SK-N-SH treated with all-trans-retinoic acid at 6 μM for 48 hours (cell line): ENCODE data around the gene CHMP6.

Experiments used
- ATAC-seq: fragments of 200-7000 bp; cut with Tn5 transposase; 3 replicates; pipeline ENCODE4 v1.9.1; 2020; ENCODE audit warnings: mild to moderate bottlenecking, moderate library complexity
- ARNTL ChIP-seq: fragments of 450-650 bp; formaldehyde crosslinking; IDR thresholded peaks from 2 replicates; pipeline ENCODE4 v1.5.0; 2020; ENCODE audit warnings: low read depth, mild to moderate bottlenecking, moderate library complexity, borderline replicate concordance
- BACH2 ChIP-seq: fragments of 250-450 bp; sonication (Bioruptor Pico); IDR thresholded peaks from 2 replicates; pipeline ENCODE4 v1.9.0; 2021; ENCODE audit warnings: mild to moderate bottlenecking, borderline replicate concordance
- CSDC2 ChIP-seq: fragments of 250-450 bp; sonication (Bioruptor Pico); IDR thresholded peaks from 2 replicates; pipeline ENCODE4 v1.5.0; 2020; ENCODE audit warnings: mild to moderate bottlenecking, moderate library complexity
- ESRRG ChIP-seq: fragments of 250-450 bp; sonication (Bioruptor Pico); IDR thresholded peaks from 2 replicates; pipeline ENCODE4 v1.6.1; 2021; ENCODE audit warnings: mild to moderate bottlenecking
- GLIS3 ChIP-seq: fragments of 250-450 bp; sonication (Bioruptor Pico); IDR thresholded peaks from 2 replicates; pipeline ENCODE4 v1.5.0; 2020; ENCODE audit warnings: mild to moderate bottlenecking, moderate library complexity
- ISL1 ChIP-seq: fragments of 250-450 bp; sonication (Bioruptor Pico); IDR thresholded peaks from 2 replicates; pipeline ENCODE4 v2.1.2; 2022; ENCODE audit warnings: mild to moderate bottlenecking, moderate library complexity
- OSR1 ChIP-seq: fragments of 250-450 bp; sonication (Bioruptor Pico); IDR thresholded peaks from 2 replicates; pipeline ENCODE4 v1.8.0; 2022; ENCODE audit warnings: moderate library complexity, mild to moderate bottlenecking, inconsistent platforms
- PPARA ChIP-seq: fragments of 250-450 bp; sonication (Bioruptor Pico); IDR thresholded peaks from 2 replicates; pipeline ENCODE4 v1.5.0; 2020; ENCODE audit warnings: mild to moderate bottlenecking, borderline replicate concordance
- RARB ChIP-seq: fragments of 250-450 bp; sonication (Bioruptor Pico); IDR thresholded peaks from 2 replicates; pipeline ENCODE4 v1.8.0; 2021; ENCODE audit warnings: mild to moderate bottlenecking, moderate library complexity
- SNAI2 ChIP-seq: fragments of 250-450 bp; sonication (Bioruptor Pico); IDR thresholded peaks from 2 replicates; pipeline ENCODE4 v1.5.0; 2020; ENCODE audit warnings: mild to moderate bottlenecking, moderate library complexity
- TCF4 ChIP-seq: fragments of 250-450 bp; sonication (Bioruptor Pico); IDR thresholded peaks from 2 replicates; pipeline ENCODE4 v1.8.0; 2021; ENCODE audit warnings: mild to moderate bottlenecking, moderate library complexity, borderline replicate concordance
- TOX ChIP-seq: fragments of 250-450 bp; sonication (Bioruptor Pico); IDR thresholded peaks from 2 replicates; pipeline ENCODE4 v1.8.0; 2021; ENCODE audit warnings: mild to moderate bottlenecking, moderate library complexity, borderline replicate concordance
- ZC3H10 ChIP-seq: fragments of 250-450 bp; sonication (Bioruptor Pico); IDR thresholded peaks from 2 replicates; pipeline ENCODE4 v1.5.1; 2021; ENCODE audit warnings: mild to moderate bottlenecking, moderate library complexity
- ZFP30 ChIP-seq: fragments of 450-650 bp; formaldehyde crosslinking; IDR thresholded peaks from 2 replicates; pipeline ENCODE4 v1.5.0; 2022; ENCODE audit warnings: mild to moderate bottlenecking, moderate library complexity
- ZNF565 ChIP-seq: fragments of 450-650 bp; formaldehyde crosslinking; conservative IDR thresholded peaks from 2 replicates; pipeline ENCODE4 v1.5.0; 2020; ENCODE audit warnings: low read depth, mild to moderate bottlenecking, moderate library complexity
- ZNF70 ChIP-seq: fragments of 450-650 bp; formaldehyde crosslinking; IDR thresholded peaks from 2 replicates; pipeline ENCODE4 v1.5.0; 2020; ENCODE audit warnings: mild to moderate bottlenecking, moderate library complexity
- ZNF8 ChIP-seq: fragments of 450-650 bp; formaldehyde crosslinking; IDR thresholded peaks from 2 replicates; pipeline ENCODE4 v1.5.0; 2020; ENCODE audit warnings: mild to moderate bottlenecking, moderate library complexity
- TF ChIP-seq, protein P1 (sequence below): fragments of 250-450 bp; sonication (Bioruptor Pico); IDR thresholded peaks from 2 replicates; pipeline ENCODE4 v1.8.0; 2020; ENCODE audit warnings: mild to moderate bottlenecking, moderate library complexity, borderline replicate concordance
- TF ChIP-seq, protein P2 (sequence below): fragments of 250-450 bp; sonication (Bioruptor Pico); IDR thresholded peaks from 2 replicates; pipeline ENCODE4 v1.5.1; 2020; ENCODE audit warnings: low read depth, mild to moderate bottlenecking, moderate library complexity
- TF ChIP-seq, protein P3 (sequence below): fragments of 250-450 bp; sonication (Bioruptor Pico); IDR thresholded peaks from 2 replicates; pipeline ENCODE4 v1.8.0; 2021; ENCODE audit warnings: low read depth, mild to moderate bottlenecking, moderate library complexity, borderline replicate concordance
- TF ChIP-seq, protein P4 (sequence below): fragments of 250-450 bp; sonication (Bioruptor Pico); IDR thresholded peaks from 2 replicates; pipeline ENCODE4 v1.5.1; 2021; ENCODE audit warnings: mild to moderate bottlenecking, moderate library complexity

The CHMP6 gene

DNA sequence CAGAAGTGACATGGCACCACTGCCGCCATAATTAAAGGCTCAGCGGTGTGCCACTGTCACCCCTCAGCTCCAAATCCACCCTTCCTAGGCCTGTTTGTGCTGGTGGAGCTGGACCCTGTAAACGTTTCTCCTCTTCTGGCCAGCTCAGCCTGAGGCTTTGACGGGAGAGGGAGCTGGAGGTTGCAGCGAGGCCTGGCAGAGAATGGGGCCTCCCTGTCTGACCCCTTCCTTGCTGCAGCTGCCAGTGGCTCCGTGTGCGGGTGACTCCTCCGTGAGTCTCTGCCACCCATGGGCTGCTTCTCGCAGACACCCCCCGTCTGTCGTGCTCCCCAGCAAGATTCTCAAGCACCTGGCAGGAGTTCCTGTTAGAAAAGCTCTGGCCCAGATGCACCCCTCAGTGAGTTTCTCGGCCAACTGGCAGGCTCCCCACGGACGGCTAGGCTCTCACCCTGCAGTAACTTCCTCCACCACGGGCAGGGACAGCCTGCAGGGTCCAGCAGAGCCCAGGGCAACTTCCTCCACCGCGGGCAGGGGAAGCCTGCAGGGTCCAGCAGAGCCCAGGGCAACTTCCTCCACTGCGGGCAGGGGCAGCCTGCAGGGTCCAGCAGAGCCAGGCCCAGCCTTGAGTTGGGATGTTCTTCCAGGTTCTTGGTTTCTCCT, 4.7 kb upstream of the CHMP6 start:
- no peak for ATAC-seq
- TF ChIP-seq, protein P1, sequence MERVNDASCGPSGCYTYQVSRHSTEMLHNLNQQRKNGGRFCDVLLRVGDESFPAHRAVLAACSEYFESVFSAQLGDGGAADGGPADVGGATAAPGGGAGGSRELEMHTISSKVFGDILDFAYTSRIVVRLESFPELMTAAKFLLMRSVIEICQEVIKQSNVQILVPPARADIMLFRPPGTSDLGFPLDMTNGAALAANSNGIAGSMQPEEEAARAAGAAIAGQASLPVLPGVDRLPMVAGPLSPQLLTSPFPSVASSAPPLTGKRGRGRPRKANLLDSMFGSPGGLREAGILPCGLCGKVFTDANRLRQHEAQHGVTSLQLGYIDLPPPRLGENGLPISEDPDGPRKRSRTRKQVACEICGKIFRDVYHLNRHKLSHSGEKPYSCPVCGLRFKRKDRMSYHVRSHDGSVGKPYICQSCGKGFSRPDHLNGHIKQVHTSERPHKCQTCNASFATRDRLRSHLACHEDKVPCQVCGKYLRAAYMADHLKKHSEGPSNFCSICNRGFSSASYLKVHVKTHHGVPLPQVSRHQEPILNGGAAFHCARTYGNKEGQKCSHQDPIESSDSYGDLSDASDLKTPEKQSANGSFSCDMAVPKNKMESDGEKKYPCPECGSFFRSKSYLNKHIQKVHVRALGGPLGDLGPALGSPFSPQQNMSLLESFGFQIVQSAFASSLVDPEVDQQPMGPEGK (CRISPR knock-in tag): no peak
- TF ChIP-seq ESRRG (CRISPR knock-in tag) (no peak), GLIS3 (no peak), BACH2 (no peak), PPARA (CRISPR knock-in tag) (no peak), TOX (CRISPR knock-in tag) (no peak), ZNF565 (CRISPR knock-in tag) (no peak), ZNF8 (CRISPR knock-in tag) (no peak), ISL1 (CRISPR knock-in tag) (no peak), ARNTL (CRISPR knock-in tag) (no peak), ZNF70 (CRISPR knock-in tag) (no peak), CSDC2 (CRISPR knock-in tag) (no peak), TCF4 (no peak), OSR1 (CRISPR knock-in tag) (no peak), RARB (no peak)
- TF ChIP-seq, protein P2, sequence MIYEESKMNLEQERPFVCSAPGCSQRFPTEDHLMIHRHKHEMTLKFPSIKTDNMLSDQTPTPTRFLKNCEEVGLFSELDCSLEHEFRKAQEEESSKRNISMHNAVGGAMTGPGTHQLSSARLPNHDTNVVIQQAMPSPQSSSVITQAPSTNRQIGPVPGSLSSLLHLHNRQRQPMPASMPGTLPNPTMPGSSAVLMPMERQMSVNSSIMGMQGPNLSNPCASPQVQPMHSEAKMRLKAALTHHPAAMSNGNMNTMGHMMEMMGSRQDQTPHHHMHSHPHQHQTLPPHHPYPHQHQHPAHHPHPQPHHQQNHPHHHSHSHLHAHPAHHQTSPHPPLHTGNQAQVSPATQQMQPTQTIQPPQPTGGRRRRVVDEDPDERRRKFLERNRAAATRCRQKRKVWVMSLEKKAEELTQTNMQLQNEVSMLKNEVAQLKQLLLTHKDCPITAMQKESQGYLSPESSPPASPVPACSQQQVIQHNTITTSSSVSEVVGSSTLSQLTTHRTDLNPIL (CRISPR knock-in tag): no peak
- TF ChIP-seq, protein P3, sequence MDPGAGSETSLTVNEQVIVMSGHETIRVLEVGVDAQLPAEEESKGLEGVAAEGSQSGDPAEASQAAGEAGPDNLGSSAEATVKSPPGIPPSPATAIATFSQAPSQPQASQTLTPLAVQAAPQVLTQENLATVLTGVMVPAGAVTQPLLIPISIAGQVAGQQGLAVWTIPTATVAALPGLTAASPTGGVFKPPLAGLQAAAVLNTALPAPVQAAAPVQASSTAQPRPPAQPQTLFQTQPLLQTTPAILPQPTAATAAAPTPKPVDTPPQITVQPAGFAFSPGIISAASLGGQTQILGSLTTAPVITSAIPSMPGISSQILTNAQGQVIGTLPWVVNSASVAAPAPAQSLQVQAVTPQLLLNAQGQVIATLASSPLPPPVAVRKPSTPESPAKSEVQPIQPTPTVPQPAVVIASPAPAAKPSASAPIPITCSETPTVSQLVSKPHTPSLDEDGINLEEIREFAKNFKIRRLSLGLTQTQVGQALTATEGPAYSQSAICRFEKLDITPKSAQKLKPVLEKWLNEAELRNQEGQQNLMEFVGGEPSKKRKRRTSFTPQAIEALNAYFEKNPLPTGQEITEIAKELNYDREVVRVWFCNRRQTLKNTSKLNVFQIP (CRISPR knock-in tag): no peak
- TF ChIP-seq, protein P4, sequence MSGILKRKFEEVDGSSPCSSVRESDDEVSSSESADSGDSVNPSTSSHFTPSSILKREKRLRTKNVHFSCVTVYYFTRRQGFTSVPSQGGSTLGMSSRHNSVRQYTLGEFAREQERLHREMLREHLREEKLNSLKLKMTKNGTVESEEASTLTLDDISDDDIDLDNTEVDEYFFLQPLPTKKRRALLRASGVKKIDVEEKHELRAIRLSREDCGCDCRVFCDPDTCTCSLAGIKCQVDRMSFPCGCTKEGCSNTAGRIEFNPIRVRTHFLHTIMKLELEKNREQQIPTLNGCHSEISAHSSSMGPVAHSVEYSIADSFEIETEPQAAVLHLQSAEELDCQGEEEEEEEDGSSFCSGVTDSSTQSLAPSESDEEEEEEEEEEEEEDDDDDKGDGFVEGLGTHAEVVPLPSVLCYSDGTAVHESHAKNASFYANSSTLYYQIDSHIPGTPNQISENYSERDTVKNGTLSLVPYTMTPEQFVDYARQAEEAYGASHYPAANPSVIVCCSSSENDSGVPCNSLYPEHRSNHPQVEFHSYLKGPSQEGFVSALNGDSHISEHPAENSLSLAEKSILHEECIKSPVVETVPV: no peak

DNA sequence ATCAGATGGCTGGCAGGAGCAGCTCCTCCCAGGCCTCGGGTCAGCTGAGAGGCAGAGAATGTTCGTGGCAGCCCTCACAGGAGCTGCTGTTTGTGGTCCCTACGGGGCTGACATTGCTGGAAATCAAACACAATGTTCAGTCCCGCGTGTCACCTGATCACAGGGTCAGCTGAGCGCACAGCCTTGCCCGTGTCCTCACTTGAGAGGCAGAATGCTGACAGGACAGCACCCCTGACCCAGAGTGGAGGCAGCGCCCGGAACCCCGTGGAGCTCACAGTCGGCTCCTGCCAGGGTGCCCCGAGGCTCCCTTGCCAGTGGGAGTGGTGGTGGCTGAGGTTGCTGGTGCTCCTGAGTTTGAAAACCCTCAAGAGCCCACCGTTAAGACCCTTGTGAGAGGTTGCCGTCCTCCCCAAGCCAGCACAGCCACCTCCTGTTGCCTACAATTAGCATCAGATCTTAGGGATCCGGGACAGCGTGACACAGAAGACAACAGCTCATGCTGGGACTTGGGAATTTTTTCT, 3.6 kb upstream of the CHMP6 start:
- TF ChIP-seq, protein P2 (CRISPR knock-in tag): no peak
- TF ChIP-seq, protein P4: no peak
- no peak for ATAC-seq

DNA sequence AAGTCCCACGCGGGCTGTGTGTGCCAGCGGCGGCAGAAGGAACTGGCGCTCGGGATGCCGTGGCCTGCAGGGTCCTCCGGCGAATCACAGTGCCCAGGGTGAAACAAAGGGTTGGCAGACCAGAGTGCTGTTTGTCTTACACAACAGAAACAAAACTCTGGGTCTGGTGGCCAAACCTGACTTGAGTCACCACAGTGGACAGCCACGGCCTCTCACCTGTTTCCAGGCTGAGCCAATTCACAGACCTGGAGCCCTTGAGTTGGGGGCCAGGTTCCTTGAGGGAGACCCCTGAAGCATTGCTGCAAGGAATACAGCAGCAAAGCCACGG, 2.1 kb upstream of the CHMP6 start:
- TF ChIP-seq ESRRG (CRISPR knock-in tag) (no peak), TCF4 (no peak), ZNF565 (CRISPR knock-in tag) (no peak), CSDC2 (CRISPR knock-in tag) (no peak), TOX (CRISPR knock-in tag) (no peak), ZFP30 (CRISPR knock-in tag) (no peak), ISL1 (CRISPR knock-in tag) (no peak), RARB (no peak), SNAI2 (CRISPR knock-in tag) (no peak), GLIS3 (no peak), ZC3H10 (no peak), BACH2 (no peak), ZNF8 (CRISPR knock-in tag) (no peak)
- TF ChIP-seq, protein P1 (CRISPR knock-in tag): no peak
- TF ChIP-seq, protein P3 (CRISPR knock-in tag): no peak
- TF ChIP-seq, protein P2 (CRISPR knock-in tag): no peak
- TF ChIP-seq, all 23 proteins: peak for 0
- no peak for ATAC-seq
